Measurements from ENCODE around the gene NMB.
"Not testable (repeated sequence)": the region's sequence is repeated elsewhere in the genome, so short reads cannot be mapped to it uniquely, and the experiment has no call there.

Gene NMB, protein sequence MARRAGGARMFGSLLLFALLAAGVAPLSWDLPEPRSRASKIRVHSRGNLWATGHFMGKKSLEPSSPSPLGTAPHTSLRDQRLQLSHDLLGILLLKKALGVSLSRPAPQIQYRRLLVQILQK

DNA sequence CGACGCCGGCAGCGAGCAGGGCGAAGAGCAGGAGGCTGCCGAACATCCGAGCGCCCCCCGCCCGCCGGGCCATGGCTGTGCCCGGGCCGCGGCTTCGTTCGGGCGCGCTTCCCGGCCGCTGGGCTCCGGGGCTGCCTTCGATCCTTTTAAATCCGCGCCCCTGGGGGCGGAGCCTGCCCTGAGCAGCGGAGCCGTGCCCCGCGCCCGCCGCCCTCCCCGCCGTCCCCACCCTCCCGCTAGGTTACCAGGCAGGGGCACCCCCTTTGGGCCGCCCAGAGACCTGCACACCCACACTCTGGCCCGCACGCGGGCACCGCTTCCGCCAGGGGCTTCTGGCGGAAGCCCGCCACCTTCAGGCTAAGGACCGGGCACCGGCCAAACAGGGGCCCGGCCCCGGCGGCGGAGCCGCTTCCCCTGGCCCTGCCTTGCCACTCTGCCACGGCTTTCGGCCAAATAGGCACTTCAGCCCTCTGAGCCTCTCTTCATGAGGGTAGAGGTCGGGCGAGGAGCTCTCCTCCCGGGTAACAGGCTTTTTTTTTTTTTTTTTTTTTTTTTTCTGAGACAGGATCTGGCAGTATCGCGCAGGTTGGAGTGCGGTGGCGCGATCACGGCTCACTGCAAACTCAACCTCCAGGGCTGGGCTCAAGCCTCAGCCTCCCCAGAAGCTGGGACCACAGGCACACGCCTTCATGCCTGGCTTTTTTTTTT lies at the start of gene NMB:
Gene NMB (minus strand): TSS at position 120 of the 708 bp plus-strand sequence. CDS start 47 bp downstream, at position 73.
- DNase-seq: peak; percentile 82

DNA sequence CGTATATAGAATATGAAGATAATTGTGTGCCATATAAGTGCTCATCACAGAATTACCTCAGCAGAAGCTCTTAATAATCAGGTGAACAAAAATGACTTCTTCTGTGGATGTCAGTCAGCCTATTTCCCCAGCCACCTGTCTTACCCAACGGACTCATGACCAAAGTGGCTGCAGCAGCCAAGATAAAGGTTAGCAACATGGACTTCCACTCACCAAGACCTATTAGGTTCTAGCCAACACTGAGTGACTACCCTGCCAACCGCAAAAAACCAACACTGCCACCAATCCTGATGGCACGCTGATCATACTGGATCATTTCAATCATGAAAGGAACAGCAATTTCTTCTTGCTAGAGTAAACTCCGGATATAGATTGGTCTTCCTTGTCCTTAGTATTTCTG lies 45.8 kb upstream of the NMB start:
- DNase-seq: no peak

DNA sequence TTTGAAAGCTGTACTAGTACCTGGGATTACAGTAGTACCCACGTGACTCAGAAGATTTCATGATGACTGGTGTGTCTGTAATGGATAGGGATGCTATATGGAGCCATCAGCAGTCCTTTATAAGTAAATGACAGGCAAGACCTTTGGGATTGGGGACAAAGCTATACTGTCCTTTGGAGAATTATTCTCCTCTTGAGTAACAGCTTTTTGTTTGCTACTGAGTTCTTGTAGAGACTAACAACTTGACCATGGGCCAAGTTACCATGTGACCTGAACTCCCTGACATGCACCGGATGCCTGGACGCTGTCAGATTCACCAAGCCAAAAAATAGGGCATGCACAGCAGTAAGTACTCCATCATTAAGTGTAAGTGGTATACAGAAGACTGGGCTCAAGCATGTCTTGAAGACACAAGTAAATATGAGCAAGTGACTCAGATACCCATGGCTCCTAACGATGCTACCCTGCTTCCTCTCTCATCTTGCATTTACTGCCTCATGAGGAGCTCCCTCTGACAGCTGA lies 45.0 kb upstream of the NMB start:
- DNase-seq: no peak

DNA sequence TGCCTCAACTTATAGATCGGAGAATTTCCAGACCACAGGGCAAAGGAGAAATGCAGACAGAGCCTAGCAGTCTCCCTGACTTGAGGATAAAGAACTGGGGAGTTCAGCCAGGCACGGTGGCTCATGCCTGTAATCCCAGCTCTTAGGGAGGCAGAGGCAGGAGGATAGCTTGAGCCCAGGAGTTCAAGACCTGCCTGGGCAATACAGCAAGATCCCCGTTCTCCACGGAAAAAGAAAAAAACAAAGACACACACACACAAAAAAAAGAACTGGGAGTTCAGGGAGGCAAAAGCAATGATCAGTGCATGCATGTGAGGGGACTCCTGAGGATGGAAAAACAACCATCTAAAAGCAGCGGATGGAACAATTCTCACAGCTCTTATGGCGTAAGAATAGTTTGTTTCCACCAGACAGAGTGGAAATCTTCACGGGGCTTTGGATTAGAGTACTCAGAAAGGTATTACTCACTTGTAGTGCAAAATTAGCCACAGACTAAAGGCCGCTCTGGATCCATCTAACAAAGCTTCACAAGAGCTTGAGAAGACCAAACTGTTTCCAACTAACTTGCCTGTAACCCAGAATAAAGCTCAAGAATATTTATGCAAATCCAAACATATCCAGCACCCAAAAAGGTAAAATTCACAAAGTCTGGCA lies 41.7 kb upstream of the NMB start:
- DNase-seq: no peak

DNA sequence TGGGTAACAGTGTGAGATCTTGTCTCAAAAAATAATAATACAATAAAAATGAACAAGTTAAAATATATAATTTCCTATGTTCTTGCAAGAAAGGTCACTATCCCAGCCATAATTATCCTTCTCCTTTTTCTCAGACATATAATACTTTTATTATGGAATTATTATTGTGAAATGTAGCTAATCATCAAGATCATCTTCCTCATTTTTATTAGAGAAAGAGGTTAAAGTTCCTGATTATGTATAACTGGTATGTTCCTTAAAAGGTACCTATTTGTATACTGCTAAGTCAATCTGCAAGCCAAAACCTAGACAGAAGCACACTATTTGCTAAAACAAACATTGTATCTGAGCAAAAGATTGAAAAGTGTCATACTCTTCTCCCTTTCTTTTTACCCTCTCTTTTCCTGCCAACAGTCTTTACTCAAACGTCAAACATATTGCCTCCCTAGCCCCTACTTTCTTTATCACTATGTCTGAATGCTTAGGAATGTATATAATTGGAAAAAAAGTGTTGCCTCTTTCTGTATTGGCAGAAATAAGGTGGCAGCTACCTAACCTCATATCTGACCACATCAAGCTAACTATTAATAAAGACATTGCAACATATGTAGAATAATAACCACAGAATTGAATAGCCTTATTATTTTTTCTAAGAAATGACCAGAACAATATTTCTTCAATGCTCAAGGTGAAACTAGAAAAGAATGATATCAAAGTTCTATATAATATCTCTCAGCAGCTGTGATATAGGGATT lies 39.4 kb upstream of the NMB start:
- no peak for DNase-seq

DNA sequence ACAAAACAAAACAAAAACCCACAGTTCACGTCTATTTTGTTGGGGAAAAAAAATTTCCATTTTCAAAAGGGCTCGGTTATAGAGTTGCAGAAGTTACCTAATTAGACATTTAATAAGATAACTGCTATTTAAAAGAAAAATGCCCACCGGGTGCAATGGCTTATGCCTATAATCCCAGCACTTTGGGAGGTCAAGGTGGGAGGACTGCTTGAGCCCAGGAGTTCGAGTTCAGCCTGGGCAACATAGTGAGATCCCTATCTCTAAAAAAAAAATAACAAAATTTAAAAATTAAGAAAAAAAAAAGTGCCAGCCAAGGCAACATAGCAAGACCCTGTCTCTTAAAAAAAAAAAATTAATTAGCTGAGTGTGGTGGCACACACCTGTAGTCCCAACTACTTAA lies 38.8 kb upstream of the NMB start:
- no peak for DNase-seq

DNA sequence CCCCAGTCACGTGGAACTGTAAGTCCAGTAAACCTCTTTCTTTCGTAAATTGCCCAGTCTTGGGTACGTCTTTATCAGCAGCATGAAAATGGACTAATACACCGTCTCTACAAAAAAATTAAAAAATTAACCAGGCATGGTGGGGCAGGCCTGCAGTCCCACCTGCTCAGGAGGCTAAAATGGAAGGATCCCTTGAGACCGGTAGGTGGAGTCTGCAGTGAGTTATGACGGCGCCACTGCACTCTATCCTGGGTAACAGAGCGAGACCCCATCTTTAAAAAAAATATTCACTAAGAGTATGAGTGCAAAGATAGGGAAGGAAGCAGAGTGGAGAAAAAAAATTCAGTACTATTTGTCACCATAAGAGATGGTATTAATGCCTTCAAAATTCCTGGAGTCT lies 32.3 kb upstream of the NMB start:
- no peak for DNase-seq

DNA sequence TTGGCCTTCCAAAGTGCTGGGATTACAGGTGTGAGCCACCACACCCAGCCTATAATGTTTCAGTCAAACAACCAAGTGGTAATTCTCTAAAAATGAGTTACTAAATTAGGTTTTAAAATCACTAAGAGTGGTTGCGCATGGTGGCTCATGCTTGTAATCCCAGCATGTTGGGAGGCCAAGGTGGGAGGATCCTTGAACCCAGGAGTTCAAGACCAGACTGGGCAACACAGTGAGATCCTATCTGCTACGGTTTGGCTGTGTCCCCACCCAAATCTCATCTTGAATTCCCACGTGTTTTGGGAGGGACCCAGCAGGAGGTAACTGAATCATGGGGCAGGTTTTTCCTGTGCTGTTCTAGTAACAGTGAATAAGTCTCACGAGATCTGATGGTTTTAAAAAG lies 31.9 kb upstream of the NMB start:
- no peak for DNase-seq

DNA sequence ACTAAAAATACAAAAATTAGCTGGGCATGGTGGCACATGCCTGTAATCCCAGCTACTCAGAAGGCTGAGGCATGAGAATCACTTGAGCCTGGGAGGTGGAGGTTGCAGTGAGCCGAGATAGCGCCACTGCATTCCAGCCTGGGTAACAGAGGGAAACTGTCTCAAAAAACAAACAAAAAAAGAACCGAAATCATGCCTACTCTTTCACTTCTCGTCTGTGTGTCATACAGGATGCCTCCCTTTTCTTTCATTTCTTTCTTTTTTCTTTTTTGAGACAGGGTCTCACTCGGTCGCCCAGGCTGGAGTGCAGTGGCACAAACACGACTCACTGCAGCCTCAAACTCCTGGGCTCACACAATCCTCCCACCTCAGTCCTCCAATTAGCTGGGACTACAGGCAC lies 28.4 kb upstream of the NMB start:
- not testable (repeated sequence) for DNase-seq

DNA sequence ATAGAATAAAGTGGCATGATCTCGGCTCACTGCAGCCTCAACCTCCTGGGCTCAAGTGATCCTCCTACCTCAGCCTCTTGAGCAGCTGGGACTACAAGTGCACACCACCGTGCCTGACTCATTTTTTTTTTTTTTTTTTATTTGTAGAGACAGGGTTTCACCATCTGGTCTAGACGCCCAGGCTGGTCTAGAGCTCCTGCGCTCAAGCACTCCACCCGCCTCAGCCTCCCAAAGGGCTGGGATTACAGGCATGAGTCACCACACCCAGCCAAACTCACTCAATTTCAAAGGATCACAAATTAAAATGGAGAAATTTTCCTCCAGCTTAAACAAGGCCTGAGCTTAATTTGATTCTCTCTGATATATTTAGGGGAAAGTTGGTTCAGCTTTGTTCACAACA lies 27.3 kb upstream of the NMB start:
- DNase-seq: no peak

DNA sequence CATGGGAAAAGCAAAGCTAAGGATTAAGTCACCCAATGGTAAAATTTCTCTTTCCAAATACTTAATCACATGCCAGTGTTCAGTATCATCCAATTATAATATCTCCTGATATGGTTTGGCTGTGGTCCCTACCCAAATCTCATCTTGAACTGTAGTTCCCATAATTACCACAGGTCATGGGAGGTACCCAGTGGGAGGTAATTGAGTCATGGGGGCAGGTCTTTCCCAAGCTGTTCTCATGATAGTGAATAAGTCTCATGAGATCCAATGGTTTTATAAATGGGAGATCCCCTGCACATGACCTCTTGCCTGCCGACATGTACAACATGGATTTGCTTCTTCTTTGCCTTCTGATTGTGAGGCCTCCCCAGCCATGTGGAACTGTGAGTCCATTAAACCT lies 26.1 kb upstream of the NMB start:
- no peak for DNase-seq

DNA sequence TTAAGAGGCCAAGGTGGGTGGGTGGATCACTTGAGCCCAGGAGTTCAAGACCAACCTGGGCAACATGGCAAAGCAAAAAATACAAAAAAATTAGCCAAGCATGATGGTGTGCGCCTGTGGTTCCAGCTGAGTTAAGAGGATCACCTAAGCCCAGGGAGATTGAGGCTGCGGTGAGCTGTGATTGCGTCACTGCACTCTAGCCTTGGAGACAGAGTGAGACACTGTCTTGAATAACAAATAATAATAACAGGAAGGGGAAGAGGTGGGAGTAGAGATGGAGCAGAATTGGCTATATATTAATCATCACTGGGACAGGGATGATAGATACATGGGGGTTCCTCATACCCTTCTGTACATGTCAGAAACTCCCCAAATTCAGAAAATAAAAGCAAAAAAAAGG lies 23.8 kb upstream of the NMB start:
- DNase-seq: peak; percentile 20

DNA sequence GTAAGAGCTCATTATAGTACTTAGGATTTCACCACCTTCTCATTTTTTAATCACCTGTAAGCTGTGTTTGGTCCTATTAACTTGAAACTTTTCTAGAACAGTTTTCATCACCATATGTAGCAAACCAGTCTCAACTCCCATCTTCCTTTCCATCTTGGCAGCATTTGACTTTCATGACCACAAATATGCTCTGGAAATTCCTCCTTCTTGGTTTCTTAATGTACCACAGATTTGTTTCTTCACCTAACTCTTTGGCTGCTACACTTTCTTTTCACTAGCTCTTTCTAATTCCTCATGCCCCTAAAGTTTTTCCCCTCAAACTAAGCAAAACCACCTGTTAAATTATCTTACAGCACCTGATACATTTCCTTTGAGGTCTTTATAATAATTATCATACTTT lies 13.2 kb upstream of the NMB start:
- no peak for DNase-seq

DNA sequence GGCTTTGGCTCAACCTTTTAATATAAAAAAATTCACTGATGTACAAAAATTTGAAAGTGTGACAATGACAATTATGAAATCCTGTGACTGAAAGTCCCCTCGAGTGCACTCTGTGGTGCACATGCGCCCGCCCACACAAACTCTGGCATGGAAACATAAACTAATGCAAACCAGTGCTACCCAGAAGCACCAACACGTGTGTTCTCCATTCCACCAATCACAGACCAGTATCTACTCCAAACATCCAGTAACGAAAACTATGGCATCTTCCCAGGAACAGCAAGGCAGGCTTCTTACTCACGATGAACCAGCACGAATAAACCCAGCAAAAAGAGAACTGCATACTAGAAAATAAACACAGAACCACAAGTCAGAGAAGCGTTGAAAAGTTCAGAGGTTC lies 11.7 kb upstream of the NMB start:
- DNase-seq: peak; percentile 42

DNA sequence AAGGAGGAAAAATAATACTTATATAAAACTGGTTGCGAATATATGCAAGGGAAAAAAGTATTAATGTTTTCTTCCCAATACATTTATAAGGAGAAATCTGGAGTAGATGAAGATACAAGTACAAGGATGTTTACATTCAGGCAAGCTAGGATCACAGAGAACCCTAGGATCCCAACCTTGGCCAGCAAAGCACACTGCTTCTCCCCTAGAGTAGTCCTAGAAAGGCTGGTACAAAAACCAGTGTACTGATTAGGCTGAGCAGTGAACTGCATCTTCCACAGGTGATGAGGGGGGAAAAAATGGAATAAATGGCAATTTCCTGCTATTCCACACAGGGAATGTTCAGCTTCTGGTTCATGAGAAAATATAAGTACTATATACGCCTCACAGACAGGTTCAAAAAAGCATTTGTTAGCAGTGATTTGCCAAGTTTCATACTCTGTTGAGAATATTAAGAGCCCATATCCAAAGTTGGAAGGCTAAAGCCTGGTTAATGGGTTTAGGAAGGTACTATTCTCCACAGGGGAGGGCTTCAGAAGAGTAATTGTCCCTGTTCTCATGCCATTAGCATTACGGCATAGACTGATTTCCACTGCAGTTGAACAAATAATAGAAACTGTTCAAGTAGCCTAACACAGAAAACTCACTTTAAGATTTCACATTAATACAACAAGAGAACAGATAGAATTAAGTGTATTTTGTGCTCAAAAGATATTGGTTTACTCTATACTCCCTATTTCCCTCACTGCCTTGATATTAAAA lies 10.4 kb upstream of the NMB start:
- no peak for DNase-seq

DNA sequence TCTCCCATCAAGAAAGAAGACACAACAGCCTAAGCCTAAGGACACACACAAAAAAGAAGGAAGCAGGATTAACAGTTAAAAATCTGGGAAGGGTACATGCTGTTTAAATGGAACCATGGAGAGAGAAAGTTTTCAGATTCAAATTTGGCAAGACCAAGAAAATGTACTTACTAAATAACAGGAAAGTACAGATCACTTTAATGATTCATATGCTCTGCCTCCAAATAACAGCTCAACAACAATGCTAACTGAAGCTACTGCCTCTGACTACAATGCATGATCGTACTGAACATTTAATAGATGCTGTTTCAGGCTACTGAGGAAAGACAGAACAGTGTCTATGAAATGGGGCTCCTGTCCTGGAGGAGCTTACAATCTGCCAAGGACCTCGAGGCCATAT lies 8.4 kb upstream of the NMB start:
- DNase-seq: no peak

DNA sequence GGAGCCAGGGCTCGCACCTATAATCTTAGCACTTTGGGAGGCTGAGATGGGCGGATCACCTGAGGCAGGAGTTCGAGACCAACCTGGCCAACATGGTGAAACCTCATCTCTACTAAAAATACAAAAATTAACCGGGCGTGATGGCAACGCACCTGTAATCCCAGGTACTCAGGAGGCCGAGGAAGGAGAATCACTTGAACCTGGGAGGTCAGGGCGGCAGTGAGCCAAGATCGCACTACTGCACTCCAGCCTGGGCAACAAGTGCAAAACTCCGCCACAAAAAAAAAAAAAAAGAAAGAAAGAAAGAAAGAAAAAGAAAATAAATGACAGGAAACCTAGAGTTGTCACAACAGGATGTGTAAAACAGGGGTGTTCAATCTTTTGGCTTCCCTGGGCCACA lies 3.0 kb upstream of the NMB start:
- DNase-seq: no peak

DNA sequence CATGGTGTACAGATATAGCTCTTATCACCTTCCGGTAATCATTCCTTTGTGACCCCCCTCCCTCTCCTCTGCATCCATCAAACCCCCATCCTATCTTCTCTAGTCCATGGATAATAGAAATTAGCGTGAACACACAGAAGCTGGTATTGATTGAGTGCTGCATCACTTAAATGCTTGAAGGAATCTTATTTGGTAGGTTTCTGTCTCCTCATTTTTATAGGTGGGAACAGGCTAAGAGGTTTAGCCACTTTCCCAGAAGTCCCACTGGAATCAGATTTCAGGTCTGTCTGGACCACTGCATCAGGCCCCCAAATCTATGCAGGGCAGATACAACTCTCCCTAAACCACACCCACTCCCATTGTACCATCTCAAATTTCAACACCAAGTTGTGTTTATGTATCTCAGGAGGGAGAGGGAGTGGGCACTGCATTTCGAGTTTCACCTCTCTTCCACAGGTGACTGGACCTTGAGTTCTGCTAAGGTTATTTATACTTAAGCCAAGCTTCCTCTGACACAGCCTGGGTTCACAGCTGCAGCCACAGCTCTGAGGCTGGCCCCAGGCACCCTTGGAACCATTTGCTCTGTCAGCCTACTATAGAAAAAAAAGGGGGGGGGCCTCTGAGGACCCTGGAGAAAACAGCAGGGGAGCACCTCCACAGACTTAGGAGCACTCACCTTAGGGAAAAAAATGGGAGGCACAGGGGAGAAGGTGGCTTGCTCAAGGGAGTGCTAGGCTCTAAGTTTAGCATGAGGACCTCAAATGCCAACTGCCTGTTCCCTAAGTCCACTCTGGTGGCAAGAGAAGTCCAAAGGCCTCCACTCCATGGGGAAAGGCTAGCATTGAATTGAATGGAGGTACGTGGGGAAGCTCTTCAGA lies 2.1 kb upstream of the NMB start:
- DNase-seq: no peak

DNA sequence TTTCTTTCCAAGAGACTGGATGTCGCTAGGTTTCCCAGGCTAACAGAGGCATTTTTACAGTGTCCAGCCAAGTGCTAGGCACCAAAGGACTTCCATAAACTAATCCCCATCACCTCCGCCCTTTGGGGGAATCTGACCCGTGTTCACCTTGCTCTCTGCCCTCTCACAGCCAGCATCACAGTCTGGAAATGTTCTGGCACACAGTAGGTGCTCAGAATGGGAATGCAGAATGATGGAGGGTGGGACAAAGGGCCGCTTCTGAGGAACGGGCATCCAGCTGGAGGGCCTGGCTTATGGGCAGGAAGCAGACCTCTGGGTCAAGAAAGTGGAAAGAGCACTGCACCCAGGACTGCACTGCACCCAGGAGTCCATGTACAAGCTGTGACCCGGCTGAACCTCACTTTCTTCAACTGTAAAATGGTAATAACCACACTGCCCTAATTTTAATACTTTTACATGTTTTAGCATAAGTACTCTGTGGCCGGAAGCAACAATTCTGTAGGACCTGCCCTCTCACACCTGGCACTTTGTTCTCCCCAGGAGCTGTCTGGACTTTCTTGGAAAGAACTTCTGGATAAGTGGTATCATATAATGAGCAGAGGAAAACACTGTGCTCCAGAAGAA lies 901 bp upstream of the NMB start:
- no peak for DNase-seq

DNA sequence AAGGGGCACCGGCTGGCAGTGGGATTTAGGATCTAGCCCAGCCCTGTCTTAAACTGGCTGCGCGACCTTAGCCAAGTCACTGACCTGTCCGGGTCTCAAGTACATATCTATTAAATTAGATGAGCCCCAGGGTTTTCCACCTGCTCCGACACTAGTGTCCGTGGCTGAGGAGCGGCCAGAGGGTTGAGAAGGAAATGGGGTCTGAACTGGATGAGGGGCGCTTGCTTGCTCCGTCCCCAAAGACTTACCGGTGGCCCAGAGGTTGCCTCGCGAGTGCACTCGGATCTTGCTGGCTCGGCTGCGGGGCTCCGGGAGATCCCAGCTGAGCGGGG lies 285 bp downstream of the NMB start:
- DNase-seq: no peak

DNA sequence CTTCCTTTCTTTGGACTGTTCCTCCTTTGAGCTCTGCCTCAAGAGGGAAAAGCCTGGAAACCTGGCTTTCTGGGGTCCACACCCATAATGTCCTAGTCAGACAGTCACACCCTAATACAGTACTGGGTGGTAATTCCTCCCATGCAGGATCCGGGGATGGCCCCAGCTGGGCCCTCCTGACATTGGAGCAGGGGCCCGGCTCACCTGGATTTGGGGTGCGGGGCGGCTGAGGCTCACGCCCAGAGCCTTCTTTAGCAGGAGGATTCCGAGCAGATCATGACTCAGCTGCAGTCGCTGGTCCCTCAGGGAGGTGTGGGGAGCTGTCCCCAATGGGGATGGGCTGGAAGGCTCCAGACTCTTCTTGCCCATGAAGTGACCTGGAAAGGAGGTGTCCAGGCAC lies 1.0 kb downstream of the NMB start:
- no peak for DNase-seq
